ENCODE results near the gene ANXA11. TPM values are rescaled to one million over a fixed set of nuclear protein-coding genes. Genes with fewer than 3 reads are reported as not detected.

Gene ANXA11
- total and polyA plus RNA-seq, 2 experiments from 2014 or later: 42.3 to 70.0 TPM

GRCh38 chr10:80150172-80150571, 55.2 kb downstream of the ANXA11 start (continued):
- no peak for TF ChIP-seq ETS1 (IDR thresholded peaks at IDR 0.05)
- TF ChIP-seq ZNF462 (CRISPR knock-in tag; IDR thresholded peaks at IDR 0.05): no peak
- TF ChIP-seq JUNB (IDR thresholded peaks at IDR 0.05; ENCODE audit: unreplicated experiment): no peak

- H2AFZ ChIP-seq: no peak overlapping the region
- Mint-ChIP-seq H3K4me1 (peaks cover 17% of the 10 kb centered on the region), H3K4me3 (no peak overlapping the region), H3K27me3 (ENCODE audit: insufficient read depth, low read depth, poor library complexity) (peaks cover 9% of the 10 kb centered on the region), H3K36me3 (ENCODE audit: low read depth) (peaks cover 2% of the 10 kb centered on the region; the same call in 1 of the 3 replicates), H3K9me3 (no peaks in the 10 kb centered on the region; the same call in 2 of the 3 replicates), H3K27ac (no peak overlapping the region)
- H3F3A ChIP-seq (replicated peaks; ENCODE audit: low read depth): no peaks in the 10 kb centered on the region
- ATAC-seq: no peak
- no peak overlapping the region for H3K27ac ChIP-seq (ENCODE audit: low read depth)
- H3K36me3 ChIP-seq (ENCODE audit: insufficient read depth): no peaks in the 10 kb centered on the region
- H3K27me3 ChIP-seq (ENCODE audit: insufficient read depth): no peaks in the 10 kb centered on the region
- no peaks in the 10 kb centered on the region for H3K4me1 ChIP-seq (ENCODE audit: insufficient read depth)
- no peak for DNase-seq (ENCODE audit: low spot score)
- peaks cover 5% of the 10 kb centered on the region; the same call in 1 of the 2 replicates for H3K9me2 ChIP-seq (ENCODE audit: insufficient read depth)
- no peak overlapping the region for H3K4me2 ChIP-seq
- H4K20me1 ChIP-seq (replicated peaks; ENCODE audit: insufficient read depth): no peaks in the 10 kb centered on the region
- no peaks in the 10 kb centered on the region for H3K79me2 ChIP-seq (replicated peaks; ENCODE audit: insufficient read depth)
- H3K4me3 ChIP-seq: no peak overlapping the region
- TF ChIP-seq ZNF114 (CRISPR knock-in tag; IDR thresholded peaks at IDR 0.05) (no peak), NANOG (IDR thresholded peaks at IDR 0.05; ENCODE audit: borderline replicate concordance) (no peak), CTCF (conservative IDR thresholded peaks at IDR 0.05; ENCODE audit: low read depth in 2 of 2) (no peak), ETS1 (IDR thresholded peaks at IDR 0.05) (no peak), JUNB (IDR thresholded peaks at IDR 0.05; ENCODE audit: unreplicated experiment) (no peak), REST (IDR thresholded peaks at IDR 0.05; ENCODE audit: unreplicated experiment) (no peak), ZNF331 (CRISPR knock-in tag; IDR thresholded peaks at IDR 0.05; ENCODE audit: low read depth) (no peak)
These were observed 56.2 kb downstream of the ANXA11 start for GRCh38 chr10:80149123-80149522.

Measured in GM23338 (cell line).